Skin of body (tissue), 2 donors: Measurements from ENCODE around the gene TAS2R42. TPM values are rescaled to one million over a fixed set of nuclear protein-coding genes. Genes with fewer than 3 reads are reported as not detected.

Experiments used
- DNase-seq: peaks from one replicate; lab custom pipeline; 2025; lab: John Stamatoyannopoulos, UW
- total RNA-seq: library from RNA; depleted of rRNA; stranded (reverse); fragments of >200 nt; gene quantifications from one replicate; pipeline ENCODE4 v1.2.3, GENCODE V29; 2014

TAS2R42 gene
- total RNA-seq, 1 donor from 2014 or later = not detected

- DNase-seq = no peak
Observed at GRCh38 chr12:11147420-11147819, 39.3 kb downstream of the TAS2R42 start.

GRCh38 chr12:11144297-11144696, 42.4 kb downstream of the TAS2R42 start:
- DNase-seq = no peak

- DNase-seq = no peak
Observed at GRCh38 chr12:11143352-11143751, 43.4 kb downstream of the TAS2R42 start.

GRCh38 chr12:11136075-11136474, 50.7 kb downstream of the TAS2R42 start:
- no peak for DNase-seq

Other genes starting within 250 kb of the TAS2R42 start
- 6.8 TPM for gene TAS2R14, start 247.7 kb downstream of the TAS2R42 start, total RNA-seq
- 6.1 TPM for gene TAS2R50, start 200.0 kb downstream of the TAS2R42 start, total RNA-seq
- 10.4 TPM for gene TAS2R20, start 188.6 kb downstream of the TAS2R42 start, total RNA-seq
- gene TAS2R19, start 164.3 kb downstream of the TAS2R42 start, total RNA-seq = 12.6 TPM
- gene TAS2R31, start 155.5 kb downstream of the TAS2R42 start, total RNA-seq = 13.5 TPM
- gene TAS2R46, start 124.6 kb downstream of the TAS2R42 start, total RNA-seq = 7.0 TPM
- gene TAS2R43, start 94.6 kb downstream of the TAS2R42 start, total RNA-seq = 8.5 TPM
- 18.1 TPM for gene TAS2R30, start 52.3 kb downstream of the TAS2R42 start, total RNA-seq
- gene SMIM10L1, start 15.7 kb downstream of the TAS2R42 start, total RNA-seq = 4.1 TPM
- not detected for gene PRB3, start 82.8 kb upstream of the TAS2R42 start, total RNA-seq
- not detected for gene PRB4, start 123.5 kb upstream of the TAS2R42 start, total RNA-seq
- 0.20 TPM for gene PRB2, start 208.6 kb upstream of the TAS2R42 start, total RNA-seq